Measurements from ENCODE around the gene WWP2.
"Not testable (repeated sequence)": the region's sequence is repeated elsewhere in the genome, so short reads cannot be mapped to it uniquely, and the experiment has no call there.

The WWP2 gene

GRCh38 chr16:69942627-69943170, 180.6 kb downstream of the WWP2 start:
- DNase-seq (ENCODE audit: low read depth in 2 of 2) = no peak

- DNase-seq (ENCODE audit: low read depth in 2 of 2) = not testable (repeated sequence)
Measured at GRCh38 chr16:69943241-69944036, 181.3 kb downstream of the WWP2 start.

- not testable (repeated sequence) for DNase-seq (ENCODE audit: low read depth in 2 of 2)
Measured at GRCh38 chr16:69950411-69950810, 188.3 kb downstream of the WWP2 start.

- not testable (repeated sequence) for DNase-seq (ENCODE audit: low read depth in 2 of 2)
Measured at GRCh38 chr16:69951017-69951671, 189.0 kb downstream of the WWP2 start, which contains the start of gene CLEC18A. Gene CLEC18A, plus strand, starts transcription at chr16:69951334. Its CDS starts 33 bp downstream, at chr16:69951367.

- not testable (repeated sequence) for DNase-seq (ENCODE audit: low read depth in 2 of 2)
Measured at GRCh38 chr16:69951672-69952031, 189.5 kb downstream of the WWP2 start.

GRCh38 chr16:69952116-69952515, 190.0 kb downstream of the WWP2 start:
- DNase-seq (ENCODE audit: low read depth in 2 of 2) = not testable (repeated sequence)

- not testable (repeated sequence) for DNase-seq (ENCODE audit: low read depth in 2 of 2)
Measured at GRCh38 chr16:69952572-69953355, 190.6 kb downstream of the WWP2 start.

GRCh38 chr16:69954241-69954640, 192.1 kb downstream of the WWP2 start:
- not testable (repeated sequence) for DNase-seq (ENCODE audit: low read depth in 2 of 2)

- DNase-seq (ENCODE audit: low read depth in 2 of 2) = not testable (repeated sequence)
Measured at GRCh38 chr16:69963312-69963711, 201.2 kb downstream of the WWP2 start.

GRCh38 chr16:69964960-69965660, 203.0 kb downstream of the WWP2 start:
- not testable (repeated sequence) for DNase-seq (ENCODE audit: low read depth in 2 of 2)

GRCh38 chr16:69965661-69966054, 203.5 kb downstream of the WWP2 start:
- DNase-seq (ENCODE audit: low read depth in 2 of 2) = not testable (repeated sequence)

GRCh38 chr16:69967688-69968087, 205.6 kb downstream of the WWP2 start:
- DNase-seq (ENCODE audit: low read depth in 2 of 2) = not testable (repeated sequence)

- DNase-seq (ENCODE audit: low read depth in 2 of 2) = not testable (repeated sequence)
Measured at GRCh38 chr16:69968125-69968524, 206.0 kb downstream of the WWP2 start.

- DNase-seq (ENCODE audit: low read depth in 2 of 2) = not testable (repeated sequence)
Measured at GRCh38 chr16:69969657-69970056, 207.5 kb downstream of the WWP2 start.

GRCh38 chr16:69972120-69972519, 210.0 kb downstream of the WWP2 start:
- DNase-seq (ENCODE audit: low read depth in 2 of 2) = not testable (repeated sequence)

GRCh38 chr16:69972935-69973334, 210.8 kb downstream of the WWP2 start:
- not testable (repeated sequence) for DNase-seq (ENCODE audit: low read depth in 2 of 2)

- DNase-seq (ENCODE audit: low read depth in 2 of 2) = not testable (repeated sequence)
Measured at GRCh38 chr16:69985196-69985595, 223.1 kb downstream of the WWP2 start.
